ENCODE data around the gene DEPP1.

DEPP1 gene

GRCh38 chr10:44978213-44978569 is 418 bp downstream of the DEPP1 start:
- DNase-seq (ENCODE audit: low read depth), result no peak

GRCh38 chr10:44977287-44978212 is 1.1 kb downstream of the DEPP1 start:
- DNase-seq (ENCODE audit: low read depth), result no peak

DNA sequence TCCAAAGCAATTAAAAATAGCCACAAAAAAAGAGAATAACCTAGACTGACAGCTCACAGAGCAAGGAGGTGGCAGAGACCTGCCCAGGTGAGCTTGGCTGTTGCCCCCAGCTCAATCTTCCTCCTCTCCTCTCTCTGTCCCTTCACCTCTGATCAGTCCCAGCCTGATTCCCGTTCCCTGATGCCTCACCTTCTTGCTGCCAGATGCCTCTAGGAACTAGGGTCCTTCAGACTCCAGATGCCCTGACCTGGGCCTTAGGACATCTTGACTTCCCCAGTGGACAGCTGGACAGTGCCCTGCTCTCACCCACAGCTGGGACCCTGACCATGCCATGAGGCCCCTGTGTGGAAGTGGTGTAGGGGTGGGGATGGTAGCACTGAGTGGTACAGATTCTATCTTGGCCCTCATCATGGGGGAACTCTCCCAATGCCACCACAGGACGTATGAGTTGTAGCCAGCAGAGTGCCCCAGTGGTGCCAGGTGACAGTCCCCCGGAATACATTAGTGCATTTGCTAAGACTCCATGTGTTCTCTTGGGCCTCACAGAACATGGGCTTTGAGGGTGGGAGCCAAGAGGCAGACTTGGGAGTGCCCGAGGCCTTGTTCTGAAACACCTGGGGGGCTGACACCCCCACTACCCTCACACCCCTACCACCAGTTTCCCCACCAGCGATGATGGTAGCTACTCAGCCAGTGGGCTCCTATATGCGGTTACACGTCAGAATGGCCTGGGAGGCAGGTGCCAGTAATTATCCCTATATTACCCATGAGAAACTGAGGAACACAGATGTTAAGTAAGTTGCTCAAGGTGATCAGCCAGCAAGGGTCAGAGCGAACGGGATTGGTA is 2.0 kb downstream of the DEPP1 start:
- no peak for DNase-seq (ENCODE audit: low read depth)

DNA sequence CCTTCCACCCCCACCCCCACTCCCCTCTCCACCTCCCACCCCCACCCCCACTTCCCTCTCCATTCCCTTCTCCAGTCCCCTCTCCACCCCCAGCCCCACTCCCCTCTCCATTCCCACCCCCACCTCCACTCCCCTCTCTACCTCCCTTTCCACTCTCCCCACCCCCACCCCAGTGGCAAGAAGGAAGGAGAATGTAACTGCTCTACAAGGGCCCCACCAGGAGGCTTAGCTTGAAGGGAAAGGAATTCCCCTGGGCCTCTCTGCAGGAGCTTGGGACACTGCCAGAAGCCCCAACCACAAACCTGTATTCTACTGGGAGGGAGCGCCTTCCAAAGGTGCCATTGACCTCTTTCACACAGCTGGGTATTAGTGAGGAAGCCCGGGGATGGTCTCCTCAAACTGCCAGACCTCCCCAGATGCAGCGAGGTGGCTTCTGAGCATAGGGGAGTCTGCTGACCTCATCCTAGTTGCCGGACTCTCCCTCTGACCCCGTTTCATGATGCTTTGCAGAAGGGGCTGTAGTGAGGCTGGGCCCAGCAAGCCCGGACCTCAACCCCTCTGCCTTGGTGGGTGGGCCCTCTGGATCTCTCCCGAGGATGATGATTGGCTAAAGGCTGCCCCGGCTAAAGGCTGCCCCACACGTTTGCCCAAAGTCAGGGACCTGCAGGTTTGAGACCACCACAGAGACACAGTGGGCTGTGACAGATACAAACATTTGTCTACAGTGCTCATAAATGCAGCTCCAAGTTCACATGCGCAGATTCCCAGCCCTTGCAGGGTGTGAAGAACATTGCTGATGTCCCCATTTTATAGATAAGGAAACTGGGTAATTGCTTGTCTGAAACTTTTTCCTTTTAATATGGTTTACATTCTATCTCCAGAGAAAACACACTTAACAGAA is 2.9 kb downstream of the DEPP1 start:
- DNase-seq (ENCODE audit: low read depth), result no peak

DNA sequence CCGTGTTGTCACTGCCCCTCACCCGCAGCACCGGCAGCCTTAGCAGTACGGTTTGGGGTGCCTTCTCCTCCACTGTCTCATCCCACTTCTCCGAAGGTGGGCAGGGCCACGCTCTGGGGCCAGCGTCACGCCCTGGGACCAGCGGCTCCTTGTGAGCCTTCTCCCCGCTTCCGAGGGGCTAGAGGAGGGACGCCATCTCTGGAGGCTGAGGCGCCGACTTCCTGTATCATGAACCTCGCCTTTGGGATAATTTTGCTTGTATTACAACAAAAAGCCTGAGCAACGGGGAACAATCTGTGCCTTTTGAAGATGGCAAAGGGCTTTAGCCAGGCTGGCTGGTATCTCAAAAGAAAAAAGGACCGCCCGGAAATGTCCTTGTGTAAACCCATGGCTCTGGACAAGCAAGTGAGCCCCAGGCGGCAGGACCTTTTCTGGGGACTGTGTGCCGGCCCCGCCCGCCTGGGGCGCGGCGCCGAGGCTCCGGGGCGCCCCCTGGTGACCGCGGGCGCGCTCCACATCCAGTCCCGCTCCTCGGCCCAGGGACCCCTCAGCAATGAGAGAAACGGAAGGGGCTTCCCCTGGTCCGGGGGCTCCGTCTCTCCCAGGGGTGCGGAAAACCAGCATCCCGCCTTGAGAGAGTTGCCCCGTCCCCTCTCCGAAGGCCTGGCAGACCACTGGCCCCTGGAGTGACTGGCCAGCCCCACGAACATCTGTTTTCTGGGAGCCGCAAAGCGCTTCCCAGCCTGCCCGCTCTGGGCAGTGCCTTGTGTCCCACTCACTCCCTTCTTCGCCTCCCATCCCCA is 3.8 kb downstream of the DEPP1 start:
- peak; percentile 22 for DNase-seq (ENCODE audit: low read depth)

- no peak for DNase-seq (ENCODE audit: low read depth)
Measured at GRCh38 chr10:44974082-44974627, 4.5 kb downstream of the DEPP1 start.

- no peak for DNase-seq (ENCODE audit: low read depth)
Measured at GRCh38 chr10:44973323-44974081, 5.1 kb downstream of the DEPP1 start.

DNA sequence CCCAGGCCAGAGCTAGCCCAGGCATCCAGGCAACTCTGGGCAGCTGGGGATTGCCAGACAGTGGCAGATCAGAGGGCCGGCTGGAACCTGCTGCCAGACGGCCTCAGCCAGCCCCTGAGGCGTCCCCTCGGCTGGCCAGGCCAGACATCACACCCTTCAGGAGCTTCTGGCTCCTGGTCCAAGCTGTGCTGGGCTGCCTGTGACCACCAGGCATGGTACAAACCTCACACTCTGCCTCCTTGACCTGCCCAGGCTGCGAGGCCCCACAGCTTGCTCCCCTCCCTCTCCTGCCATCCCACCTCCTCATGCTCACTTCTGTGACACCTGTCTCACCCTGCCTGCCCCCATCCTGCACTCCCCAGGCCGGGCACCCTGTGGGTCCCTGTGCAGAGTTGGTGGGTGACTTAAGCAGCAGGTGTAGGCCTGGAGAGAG is 5.7 kb downstream of the DEPP1 start:
- no peak for DNase-seq (ENCODE audit: low read depth)

- DNase-seq (ENCODE audit: low read depth), result no peak
Measured at GRCh38 chr10:44971935-44972757, 6.5 kb downstream of the DEPP1 start.

DNA sequence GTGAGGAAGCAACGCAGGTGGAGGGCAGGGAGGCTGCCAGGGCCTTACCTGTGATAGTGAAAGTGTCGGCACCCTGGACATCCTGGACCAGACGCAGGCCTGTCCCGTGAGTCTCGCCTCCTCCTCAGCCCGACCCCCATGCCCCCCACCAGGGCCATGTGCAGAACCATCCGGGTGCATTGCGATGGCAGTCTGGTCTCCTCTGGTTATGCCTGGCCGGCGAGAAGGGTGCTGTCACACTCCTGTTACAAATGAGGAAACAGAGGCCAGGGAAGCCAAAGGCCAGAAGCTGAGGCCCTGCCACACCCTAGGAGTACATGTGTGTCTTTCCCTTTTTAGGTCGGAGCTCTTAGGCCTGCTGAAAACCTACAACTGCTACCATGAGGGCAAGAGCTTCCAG is 7.2 kb downstream of the DEPP1 start:
- no peak for DNase-seq (ENCODE audit: low read depth)

DNA sequence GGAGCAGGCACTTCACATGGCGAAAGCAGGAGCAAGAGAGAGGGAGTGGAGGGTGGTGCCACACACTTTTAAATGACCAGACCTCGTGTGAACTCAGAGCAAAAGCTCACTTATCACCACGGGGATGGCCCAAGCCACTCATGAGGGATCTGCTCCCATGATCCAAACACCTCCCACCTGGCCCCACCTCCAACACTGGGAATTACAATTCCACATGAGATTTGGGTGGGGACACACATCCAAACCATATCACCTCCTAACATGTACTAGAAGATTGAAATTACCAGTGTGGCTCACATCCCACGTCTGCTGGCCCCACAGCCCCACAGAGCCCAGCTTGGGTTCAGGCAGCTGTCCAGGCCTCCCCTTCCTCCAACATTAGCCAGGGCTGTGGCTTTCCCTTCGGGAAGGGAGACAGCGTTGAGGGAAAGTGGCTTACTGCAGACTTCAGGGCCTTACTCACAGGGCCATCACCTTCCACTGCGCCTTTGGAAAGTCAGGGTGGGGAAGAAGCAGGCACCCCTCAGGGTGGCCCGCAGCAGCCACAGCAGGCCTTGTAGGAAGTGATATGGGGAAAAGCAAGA is 7.7 kb downstream of the DEPP1 start:
- no peak for DNase-seq (ENCODE audit: low read depth)

- no peak for DNase-seq (ENCODE audit: low read depth)
Measured at GRCh38 chr10:44969854-44970253, 8.8 kb downstream of the DEPP1 start.

- no peak for DNase-seq (ENCODE audit: low read depth)
Measured at GRCh38 chr10:44968500-44969400, 9.9 kb downstream of the DEPP1 start.

DNA sequence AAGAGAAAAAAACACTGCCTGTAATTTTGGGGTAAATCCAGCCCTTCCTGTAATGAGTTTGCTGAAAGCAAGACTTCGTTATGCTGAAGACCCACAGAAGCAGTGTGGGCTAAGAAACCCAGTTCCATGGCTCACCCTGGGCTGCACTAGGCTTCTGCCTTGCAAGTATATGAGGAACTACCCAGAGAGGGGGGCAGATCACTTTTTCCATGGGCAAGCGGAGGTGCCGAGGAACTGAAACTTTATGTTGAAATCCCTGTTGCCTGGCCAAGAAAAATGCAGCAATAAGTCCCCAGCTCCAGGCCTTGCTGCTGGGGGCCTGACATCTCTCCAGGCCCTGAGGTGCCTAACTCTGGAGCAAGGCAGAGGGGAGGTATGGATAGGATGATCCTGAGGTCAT is 10.5 kb downstream of the DEPP1 start:
- no peak for DNase-seq (ENCODE audit: low read depth)

- no peak for DNase-seq (ENCODE audit: low read depth)
Measured at GRCh38 chr10:44967616-44968015, 11.0 kb downstream of the DEPP1 start.

- no peak for DNase-seq (ENCODE audit: low read depth)
Measured at GRCh38 chr10:44966816-44967509, 11.6 kb downstream of the DEPP1 start.

- DNase-seq (ENCODE audit: low read depth), result no peak
Measured at GRCh38 chr10:44966129-44966815, 12.3 kb downstream of the DEPP1 start.

Measured in stimulated activated CD8-positive, alpha-beta memory T cell treated with anti-CD3 and anti-CD28 coated beads, Interleukin-15, amount 100 ng/mL, for 1 hour (primary cell).